Esophagus squamous epithelium (tissue), 5 donors: ENCODE results near the gene OR10G3. TPM values are rescaled to one million over a fixed set of nuclear protein-coding genes. Genes with fewer than 3 reads are reported as not detected.

Experiments
- DNase-seq: peaks from one replicate; lab custom pipeline; 2025; lab: John Stamatoyannopoulos, UW
- H3K27ac ChIP-seq, 4 donors: fragments of 200-600 bp; sonication (generic); one replicate each; pipeline ENCODE4 v1.5.1; 2016 to 2019; ENCODE audit warnings: mild to moderate bottlenecking in 1 of 4
- H3K27me3 ChIP-seq, 4 donors: fragments of 200-600 bp; sonication (generic); 1 replicate in 3 of 4; 2 replicates in 1 of 4; pipeline versions ENCODE4 v1.5.1 to v1.6.0; 2017 to 2021; ENCODE audit warnings: antibody characterized with exemption in 1 of 4
- H3K36me3 ChIP-seq, 3 donors: fragments of 200-600 bp; sonication (generic); one replicate each; pipeline ENCODE4 v1.5.1; 2016 to 2019
- H3K4me1 ChIP-seq, 3 donors: fragments of 200-600 bp; sonication (generic); one replicate each; pipeline ENCODE4 v1.5.1; 2017 to 2019
- H3K4me3 ChIP-seq, 4 donors: fragments of 200-600 bp; sonication (generic); 1 replicate in 3 of 4; 2 replicates in 1 of 4; pipeline ENCODE4 v1.5.1; 2016 to 2019; ENCODE audit warnings: mild to moderate bottlenecking in 2 of 4, moderate library complexity in 1 of 4
- H3K9me3 ChIP-seq, 3 donors: fragments of 200-600 bp; sonication (generic); one replicate each; pipeline ENCODE4 v1.5.1; 2016 to 2019
- CTCF ChIP-seq, 6 experiments: fragments of 450-650 bp in 4 of 6; fragments of 200-600 bp in 2 of 6; sonication (generic) in 2 of 6; IDR thresholded peaks; one replicate each; pipeline ENCODE4 v1.5.1; 2016 to 2019; ENCODE audit warnings: antibody characterized with exemption in 6 of 6, mild to moderate bottlenecking in 4 of 6, moderate library complexity in 4 of 6
- POLR2A ChIP-seq, 4 donors: fragments of 450-650 bp; IDR thresholded peaks; one replicate each; pipeline ENCODE4 v1.6.1; 2017; ENCODE audit warnings: antibody characterized with exemption in 4 of 4, mild to moderate bottlenecking in 4 of 4, moderate library complexity in 3 of 4
- WGBS, 2 donors: methylation state at CpG; one replicate each; pipeline ENCODE4 v1.1.5; 2018; 5-methylcytosine and 5-hydroxymethylcytosine counted together
- intact Hi-C: fragments of 100-400 bp; cut with DNase I; formaldehyde crosslinking; loops from one replicate; pipeline ENCODE4 v1.15.0; 2022
- total RNA-seq, 4 donors: library from RNA; depleted of rRNA; stranded (reverse); fragments of >200 nt; gene quantifications; one replicate each; pipeline ENCODE4 v1.1.0, GENCODE V29; 2016
- donor health status: DM: yes; HTN: yes; CAD: no.

The OR10G3 gene
- total RNA-seq, 4 donors from 2014 or later: not detected

GRCh38 chr14:21541413-21542074, 38.3 kb downstream of the OR10G3 start:
- peaks cover 0 to 33% (median 0%) of the 10 kb centered on the region in 4 donors for H3K27me3 ChIP-seq
- peaks cover 0 to 11% (median 5%) of the 10 kb centered on the region in 3 donors for H3K4me1 ChIP-seq
- no peak for DNase-seq
- intact Hi-C loops: no loop called here
- TF ChIP-seq POLR2A (IDR thresholded peaks at IDR 0.05) (no peak), CTCF (IDR thresholded peaks at IDR 0.05) (no peak)
- H3K36me3 ChIP-seq: no peaks in the 10 kb centered on the region
- 81 to 83% methylated on average over 9 of the region's 9 CpGs for WGBS, 2 donors
- H3K4me3 ChIP-seq: no peak overlapping the region
- H3K9me3 ChIP-seq: no peaks in the 10 kb centered on the region
- no peak overlapping the region for H3K27ac ChIP-seq

- WGBS, 2 donors: 44 to 52% methylated on average over 3 of the region's 3 CpGs
- no peak for TF ChIP-seq POLR2A (IDR thresholded peaks at IDR 0.05)
- TF ChIP-seq CTCF (IDR thresholded peaks at IDR 0.05): no peak
- Histone ChIP-seq H3K9me3 (no peaks in the 10 kb centered on the region), H3K27ac (no peak overlapping the region), H3K36me3 (no peaks in the 10 kb centered on the region), H3K27me3 (peaks cover 0 to 55% (median 0%) of the 10 kb centered on the region in 4 donors), H3K4me1 (peaks cover 0 to 20% (median 10%) of the 10 kb centered on the region in 3 donors), H3K4me3 (no peak overlapping the region)
- intact Hi-C loops: no loop called here
- DNase-seq: no peak
These were observed 40.5 kb downstream of the OR10G3 start for GRCh38 chr14:21539189-21539940.

- DNase-seq: no peak
- WGBS, 2 donors: 6 to 21% methylated on average over 3 of the region's 3 CpGs
These were observed 42.8 kb downstream of the OR10G3 start for GRCh38 chr14:21537090-21537424.

GRCh38 chr14:21536418-21537089, 43.3 kb downstream of the OR10G3 start:
- 6 to 9% methylated on average over 19 to 24 of the region's 25 CpGs for WGBS, 2 donors
- no peak for DNase-seq
- Histone ChIP-seq H3K4me1 (peaks cover 0 to 16% (median 10%) of the 10 kb centered on the region in 3 donors), H3K27ac (no peak overlapping the region), H3K36me3 (no peaks in the 10 kb centered on the region), H3K9me3 (no peaks in the 10 kb centered on the region), H3K4me3 (peak overlapping the region in 3 of 4 donors; percentile 23 to 62 (median 24)), H3K27me3 (peaks cover 0 to 67% (median 0%) of the 10 kb centered on the region in 4 donors)
- TF ChIP-seq CTCF (IDR thresholded peaks at IDR 0.05) (no peak), POLR2A (IDR thresholded peaks at IDR 0.05) (no peak)
- intact Hi-C loops: no loop called here

More at GRCh38 chr14:21537090-21537424, 42.8 kb downstream of the OR10G3 start:
- TF ChIP-seq CTCF (IDR thresholded peaks at IDR 0.05) (no peak), POLR2A (IDR thresholded peaks at IDR 0.05) (no peak)
- H3K9me3 ChIP-seq: no peaks in the 10 kb centered on the region
- intact Hi-C loops: no loop called here
- no peaks in the 10 kb centered on the region for H3K36me3 ChIP-seq
- H3K27me3 ChIP-seq: peaks cover 0 to 67% (median 0%) of the 10 kb centered on the region in 4 donors
- H3K27ac ChIP-seq: no peak overlapping the region
- peak overlapping the region in 3 of 4 donors; percentile 23 to 62 (median 24) for H3K4me3 ChIP-seq
- H3K4me1 ChIP-seq: peaks cover 0 to 16% (median 10%) of the 10 kb centered on the region in 3 donors
